Activated naive CD8-positive, alpha-beta T cell treated with anti-CD3 and anti-CD28 coated beads, Interleukin-2, amount 50 U/mL, for 16 hours (primary cell): ENCODE measurements around the gene RAPGEF4.

ENCODE experiments used
- DNase-seq: peaks from one replicate; pipeline ENCODE4 v3.0.0-alpha.2; 2020; ENCODE audit warnings: low read depth, low spot score

Gene RAPGEF4

DNA sequence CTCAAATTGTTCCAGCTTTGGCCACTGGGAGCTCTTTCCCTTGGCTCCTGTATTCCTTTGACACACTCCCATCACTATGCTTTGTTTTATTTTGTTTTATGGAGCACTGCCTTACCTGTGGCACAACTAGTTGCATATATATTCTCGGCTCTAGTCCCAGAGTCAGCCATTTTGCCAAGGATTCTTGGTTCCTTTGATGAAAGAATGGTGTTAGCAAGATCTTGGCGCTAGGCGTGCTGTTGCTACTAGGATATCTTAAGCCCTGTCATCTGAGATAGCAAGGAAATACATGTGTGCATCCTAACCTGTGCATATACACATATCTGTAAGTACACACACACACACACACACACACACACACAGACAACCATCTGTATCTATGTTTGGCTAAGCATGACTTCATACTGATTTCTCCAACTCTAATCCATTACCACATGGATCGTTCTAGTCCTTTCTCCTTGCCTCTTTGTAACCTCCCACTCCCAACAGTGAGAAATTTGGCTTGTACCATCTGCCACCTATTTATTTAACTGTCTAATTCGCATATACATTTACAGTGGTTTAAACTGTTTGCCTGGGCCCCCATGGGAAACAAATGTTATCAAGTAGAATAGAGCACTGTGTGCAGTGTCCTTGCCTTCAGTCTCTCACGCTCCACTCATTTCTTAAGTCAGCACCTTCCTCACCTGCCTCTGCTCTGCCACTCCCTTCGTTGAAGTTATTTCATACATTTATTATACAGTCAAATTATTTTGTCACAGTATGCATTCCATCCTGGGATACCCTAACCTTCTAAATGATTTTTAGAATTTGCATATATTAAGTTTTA is 202.5 kb downstream of the RAPGEF4 start:
- no peak for DNase-seq

GRCh38 chr2:172938713-172939375 is 203.2 kb downstream of the RAPGEF4 start:
- no peak for DNase-seq

DNA sequence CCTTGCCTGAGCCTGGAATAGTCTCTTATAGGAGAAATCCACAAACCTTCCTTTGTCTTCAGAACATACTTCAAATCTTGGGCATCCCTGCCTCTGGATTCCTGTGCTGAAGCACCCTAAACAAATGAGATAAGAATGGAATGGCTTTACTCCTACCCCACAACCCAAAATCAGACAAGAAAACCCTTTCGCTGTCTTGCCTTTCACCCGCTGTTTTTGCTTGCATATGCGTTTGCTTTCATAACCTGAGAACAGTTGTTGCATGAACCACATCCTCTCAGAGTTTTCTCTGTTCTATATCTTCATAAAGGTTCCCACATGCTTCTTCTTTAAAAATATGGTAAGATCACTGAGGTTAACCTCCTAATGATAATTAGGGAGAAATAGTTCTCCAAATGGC is 207.9 kb downstream of the RAPGEF4 start:
- DNase-seq, result no peak

- no peak for DNase-seq
Measured at GRCh38 chr2:172944022-172944793, 208.6 kb downstream of the RAPGEF4 start.

DNA sequence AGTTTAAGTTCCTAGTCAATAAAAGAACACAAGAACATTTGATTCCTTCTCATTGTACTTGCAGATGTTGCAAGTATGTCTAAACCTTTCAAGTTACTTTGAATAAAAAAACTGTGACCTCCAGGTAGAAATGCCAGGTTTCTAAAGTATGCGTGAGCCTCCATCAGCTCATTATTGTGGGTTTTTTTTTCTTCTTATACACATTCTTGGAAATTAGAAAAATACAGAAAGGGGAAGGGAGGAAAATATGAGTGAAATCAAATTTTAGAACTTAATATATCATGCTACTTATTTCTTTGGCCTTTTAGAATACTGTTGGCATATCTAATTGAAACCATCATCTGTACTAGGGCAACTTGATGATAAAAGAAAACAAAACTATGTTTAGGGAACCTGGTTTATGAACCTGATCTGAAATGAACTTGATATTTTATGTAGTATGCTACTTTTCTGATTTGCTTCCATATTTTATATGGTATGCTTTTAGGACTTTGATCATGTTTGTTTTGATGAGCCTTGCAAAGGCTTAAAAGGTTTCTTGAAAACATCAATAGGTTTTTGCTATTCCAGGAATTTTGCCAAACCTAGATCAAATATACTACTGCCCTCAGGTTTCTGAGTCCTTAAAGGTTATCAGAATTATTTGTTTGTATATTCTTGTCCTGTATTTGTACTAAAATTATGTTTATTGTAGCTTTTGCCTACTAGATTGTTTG is 209.3 kb downstream of the RAPGEF4 start:
- DNase-seq, result no peak

DNA sequence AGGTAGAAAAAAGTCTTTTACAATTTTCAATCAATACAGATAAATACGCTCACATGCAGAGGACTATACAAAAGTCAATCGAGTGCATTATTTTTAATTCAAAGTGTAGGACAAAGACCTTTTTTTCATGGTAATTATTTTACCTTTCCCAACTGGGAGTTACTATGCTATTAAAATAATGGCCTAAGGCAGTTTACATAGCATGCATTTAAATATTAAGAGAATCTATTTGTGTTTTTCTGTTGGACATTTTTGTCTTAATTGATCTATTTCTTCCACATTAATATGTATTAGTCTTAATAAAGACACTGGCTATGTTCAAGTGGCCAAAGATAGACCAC is 209.8 kb downstream of the RAPGEF4 start:
- no peak for DNase-seq

GRCh38 chr2:172947461-172948153 is 212.0 kb downstream of the RAPGEF4 start:
- DNase-seq, result no peak

DNA sequence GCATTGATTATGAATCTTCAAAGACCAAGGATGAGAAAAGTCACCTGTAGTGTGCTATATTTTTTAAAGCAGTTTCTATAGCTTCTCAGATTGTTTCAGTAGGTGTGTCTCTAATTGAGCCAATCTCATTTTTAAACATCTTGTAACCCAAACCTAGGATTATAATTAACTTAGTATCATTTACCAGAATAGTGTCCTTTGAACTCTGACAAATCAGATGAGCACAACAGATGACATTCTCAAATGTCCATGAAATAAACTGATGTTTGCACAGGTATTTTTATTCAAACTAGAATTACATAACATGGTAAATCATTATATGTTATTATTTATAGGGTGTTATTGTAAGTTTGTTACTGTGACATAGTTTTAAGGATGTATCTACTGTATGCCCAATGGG is 213.9 kb downstream of the RAPGEF4 start:
- no peak for DNase-seq

DNA sequence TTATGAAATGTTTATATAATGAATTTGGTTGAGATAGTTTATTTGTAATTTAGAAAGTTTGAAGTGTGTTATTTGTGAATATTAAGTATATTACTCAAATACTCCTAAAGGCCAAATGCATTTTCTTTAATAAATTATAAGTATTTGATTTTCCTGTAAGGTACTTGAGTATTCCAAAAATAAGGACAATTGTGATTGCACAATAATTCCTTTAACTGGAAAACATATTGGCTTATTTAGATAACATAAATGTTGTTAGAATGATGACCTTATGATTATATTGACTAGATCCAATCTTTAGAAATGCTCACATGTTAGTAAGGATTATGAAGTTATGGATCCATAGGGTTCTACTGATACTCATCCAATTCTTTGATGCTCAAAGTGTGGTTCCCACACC is 214.9 kb downstream of the RAPGEF4 start:
- no peak for DNase-seq

- DNase-seq, result no peak
Measured at GRCh38 chr2:172951554-172951953, 215.9 kb downstream of the RAPGEF4 start.

DNA sequence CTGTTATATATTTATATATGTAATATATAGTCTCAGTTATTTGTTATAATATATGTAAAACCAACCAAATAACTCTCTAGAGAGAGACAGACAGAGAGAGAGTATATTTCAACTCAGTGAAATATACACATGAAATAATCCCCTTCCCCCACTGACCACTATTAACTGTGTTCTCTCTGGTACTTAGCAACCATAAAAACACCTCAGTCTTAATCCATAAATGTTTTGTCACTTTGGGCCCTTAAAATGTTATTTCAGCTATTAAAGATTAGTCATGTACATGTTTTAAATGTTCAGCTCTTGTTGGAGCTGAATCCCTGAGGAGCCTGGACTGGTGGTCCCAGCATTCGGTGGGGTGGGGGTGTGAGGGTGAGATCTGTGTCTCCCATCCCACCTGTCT is 217.8 kb downstream of the RAPGEF4 start:
- DNase-seq, result no peak

DNA sequence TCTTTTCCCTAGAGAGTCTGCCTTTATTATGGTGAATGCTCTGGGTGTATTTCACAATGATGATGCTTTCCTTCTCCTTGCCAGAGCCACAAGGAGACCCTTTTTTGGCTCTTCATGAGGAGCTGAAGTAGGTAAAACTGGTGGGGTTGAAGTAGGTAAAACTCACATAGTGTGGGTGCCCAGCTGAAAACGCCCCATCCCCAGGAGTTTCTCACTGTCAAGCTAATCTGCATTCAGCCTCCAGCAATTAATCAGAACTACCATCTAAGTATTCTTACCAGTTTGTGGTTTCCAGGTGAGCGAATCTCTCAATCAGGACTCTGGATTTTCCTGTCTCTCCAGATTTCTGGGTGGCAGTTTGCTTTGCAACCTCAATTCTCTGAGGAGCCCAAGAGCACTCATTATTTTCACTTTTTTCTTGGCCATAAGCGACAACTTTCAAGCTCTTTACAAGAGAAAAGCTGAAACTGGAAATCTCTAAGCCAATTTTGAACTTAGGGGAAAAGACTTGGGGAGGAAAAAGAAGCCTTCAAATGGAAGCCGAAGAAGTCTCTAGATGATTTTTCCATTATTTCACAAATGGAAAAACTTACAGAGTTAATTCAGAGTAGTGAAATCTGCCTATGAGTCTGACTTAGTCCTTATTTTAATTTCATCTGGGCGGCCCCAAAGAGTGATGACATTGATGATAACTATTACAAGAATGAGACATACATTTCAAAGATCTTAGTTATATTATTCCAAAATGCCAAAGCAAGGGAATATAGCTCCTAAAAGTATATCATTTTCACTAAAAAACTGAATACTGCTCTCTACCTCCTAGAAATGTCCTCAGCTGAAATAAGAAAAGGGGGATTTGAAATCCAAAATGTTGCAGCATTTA is 218.6 kb downstream of the RAPGEF4 start:
- DNase-seq, result no peak

- no peak for DNase-seq
Measured at GRCh38 chr2:172955587-172955986, 219.9 kb downstream of the RAPGEF4 start.

GRCh38 chr2:172957734-172958133 is 222.1 kb downstream of the RAPGEF4 start:
- no peak for DNase-seq

- no peak for DNase-seq
Measured at GRCh38 chr2:172962082-172962481, 226.4 kb downstream of the RAPGEF4 start.

GRCh38 chr2:172962824-172963223 is 227.2 kb downstream of the RAPGEF4 start:
- DNase-seq, result no peak

DNA sequence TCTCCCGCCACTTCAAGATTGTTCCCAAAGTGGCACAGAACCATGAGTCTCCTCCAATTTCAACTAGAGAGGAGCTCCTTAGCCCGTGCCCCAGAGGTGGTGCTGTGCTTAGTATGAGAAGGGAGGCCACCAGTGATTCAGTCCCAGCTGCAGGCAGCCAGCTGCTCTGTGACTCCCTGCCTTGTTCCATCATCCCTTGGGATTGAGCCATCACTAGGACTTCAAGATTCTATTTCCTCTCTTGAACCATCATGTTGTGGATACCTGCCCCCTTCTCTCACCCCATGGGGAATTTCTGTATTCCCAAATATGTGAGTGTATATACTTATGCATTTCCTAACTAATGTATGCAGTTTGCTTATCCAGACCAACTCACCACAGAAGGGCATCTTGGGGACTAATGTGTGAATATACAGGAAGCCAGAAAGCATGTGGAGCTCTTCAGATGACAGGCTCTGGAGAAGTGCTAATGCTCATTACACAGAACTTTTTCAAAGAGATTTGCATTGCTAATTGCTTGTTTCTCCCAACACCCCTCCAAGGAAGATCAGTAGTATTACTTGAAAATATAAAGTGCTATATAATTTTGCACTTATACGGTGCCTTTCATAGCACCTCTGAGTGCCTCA is 229.0 kb downstream of the RAPGEF4 start:
- DNase-seq, result no peak

- DNase-seq, result no peak
Measured at GRCh38 chr2:172965433-172966212, 230.0 kb downstream of the RAPGEF4 start.
